Activated B cell treated with CpG ODN at 0.5 μM for 24 hours (primary cell): Measurements from ENCODE around the gene RAPGEF4. TPM values are rescaled to one million over a fixed set of nuclear protein-coding genes. Genes with fewer than 3 reads are reported as not detected.

Source experiments
- ATAC-seq: fragments of 200-7000 bp; cut with Tn5 transposase; one replicate; pipeline ENCODE4 v1.10.0; 2021; ENCODE audit warnings: low read depth, mild to moderate bottlenecking, moderate library complexity
- CTCF ChIA-PET: fragments of 350-600 bp; sonication (Branson Sonifier 250); formaldehyde crosslinking; loops from one replicate; lab custom pipeline; 2021; ENCODE audit warnings: antibody characterized with exemption; lab: Charles Lee
- POLR2A ChIA-PET: fragments of 350-600 bp; sonication (Branson Sonifier 250); formaldehyde crosslinking; loops from one replicate; lab custom pipeline; 2021; ENCODE audit warnings: antibody characterized with exemption; lab: Charles Lee
- DNase-seq: peaks from one replicate; pipeline ENCODE4 v3.0.0; 2022
- H3K27ac Mint-ChIP-seq: one replicate; pipeline ENCODE4 v1.8.0; 2020; ENCODE audit warnings: mixed read lengths
- H3K27me3 Mint-ChIP-seq: one replicate; pipeline ENCODE4 v1.8.0; 2021; ENCODE audit warnings: mixed read lengths
- H3K36me3 Mint-ChIP-seq: one replicate; pipeline ENCODE4 v1.8.0; 2021; ENCODE audit warnings: low read depth, mixed read lengths
- H3K4me1 Mint-ChIP-seq: one replicate; pipeline ENCODE4 v1.8.0; 2021; ENCODE audit warnings: mixed read lengths
- H3K4me3 Mint-ChIP-seq: one replicate; pipeline ENCODE4 v1.8.0; 2020; ENCODE audit warnings: mild to moderate bottlenecking, mixed read lengths
- H3K9me3 Mint-ChIP-seq: one replicate; pipeline ENCODE4 v1.8.0; 2020; ENCODE audit warnings: mixed read lengths
- CTCF ChIP-seq: fragments of 200-600 bp; IDR thresholded peaks from one replicate; pipeline ENCODE4 v1.8.0; 2022; ENCODE audit warnings: antibody characterized with exemption, mild to moderate bottlenecking
- intact Hi-C: fragments of 100-400 bp; cut with micrococcal nuclease; formaldehyde crosslinking; loops from one replicate; pipeline ENCODE4 v1.15.1; 2024
- total RNA-seq: library from RNA; stranded (reverse); gene quantifications from 2 replicates; pipeline ENCODE4 v1.2.3, GENCODE V29; 2022

RAPGEF4 gene
- total RNA-seq, 1 donor from 2014 or later: not detected

- no peak for TF ChIP-seq CTCF
- CTCF ChIA-PET: interaction anchor here (1.1 kb wide), 1 partner anchor 22 kb away, joined by 3 read pairs; no protein-coding TSS in a partner anchor
- no peak for ATAC-seq
Observed at GRCh38 chr2:172909454-172909853, 173.8 kb downstream of the RAPGEF4 start.

GRCh38 chr2:172912266-172912665 is 176.6 kb downstream of the RAPGEF4 start:
- no peak for TF ChIP-seq CTCF
- DNase-seq (no peak), ATAC-seq (no peak)
- intact Hi-C loops: no loop called here
- ChIA-PET POLR2A (no interaction called here), CTCF (no interaction called here)
- no peak overlapping the region for H3K27ac Mint-ChIP-seq
- no peaks in the 10 kb centered on the region for H3K4me1 Mint-ChIP-seq
- no peaks in the 10 kb centered on the region for H3K36me3 Mint-ChIP-seq
- H3K9me3 Mint-ChIP-seq: no peaks in the 10 kb centered on the region
- no peak overlapping the region for H3K4me3 Mint-ChIP-seq
- H3K27me3 Mint-ChIP-seq: peaks cover 5% of the 10 kb centered on the region

More at GRCh38 chr2:172909454-172909853, 173.8 kb downstream of the RAPGEF4 start:
- intact Hi-C loops: no loop called here
- no peaks in the 10 kb centered on the region for H3K4me1 Mint-ChIP-seq
- POLR2A ChIA-PET: no interaction called here
- DNase-seq: no peak
- H3K27ac Mint-ChIP-seq: no peak overlapping the region
- no peaks in the 10 kb centered on the region for H3K9me3 Mint-ChIP-seq
- H3K4me3 Mint-ChIP-seq: no peak overlapping the region
- no peaks in the 10 kb centered on the region for H3K36me3 Mint-ChIP-seq
- peaks cover 3% of the 10 kb centered on the region for H3K27me3 Mint-ChIP-seq

GRCh38 chr2:172914341-172915008 is 178.8 kb downstream of the RAPGEF4 start:
- DNase-seq: no peak
- no peak overlapping the region for H3K4me3 Mint-ChIP-seq
- no peak overlapping the region for H3K27ac Mint-ChIP-seq
- ChIA-PET CTCF (no interaction called here), POLR2A (no interaction called here)
- intact Hi-C loops: no loop called here
- H3K27me3 Mint-ChIP-seq: peaks cover 5% of the 10 kb centered on the region
- no peak for TF ChIP-seq CTCF
- ATAC-seq: no peak
- no peaks in the 10 kb centered on the region for H3K4me1 Mint-ChIP-seq
- no peaks in the 10 kb centered on the region for H3K36me3 Mint-ChIP-seq
- no peaks in the 10 kb centered on the region for H3K9me3 Mint-ChIP-seq

- Mint-ChIP-seq H3K27me3 (peaks cover 9% of the 10 kb centered on the region), H3K36me3 (no peaks in the 10 kb centered on the region), H3K4me3 (no peak overlapping the region), H3K27ac (no peak overlapping the region), H3K9me3 (no peaks in the 10 kb centered on the region), H3K4me1 (no peaks in the 10 kb centered on the region)
- no peak for TF ChIP-seq CTCF
- DNase-seq: no peak
- ATAC-seq: no peak
- CTCF ChIA-PET: no interaction called here
- intact Hi-C loops: no loop called here
- POLR2A ChIA-PET: no interaction called here
Observed at GRCh38 chr2:172917716-172918115, 182.1 kb downstream of the RAPGEF4 start.

- ChIA-PET POLR2A (no interaction called here), CTCF (no interaction called here)
- Mint-ChIP-seq H3K27me3 (peaks cover 5% of the 10 kb centered on the region), H3K4me3 (no peak overlapping the region), H3K27ac (no peak overlapping the region), H3K36me3 (no peaks in the 10 kb centered on the region), H3K9me3 (no peaks in the 10 kb centered on the region), H3K4me1 (no peaks in the 10 kb centered on the region)
- ATAC-seq (no peak), DNase-seq (no peak)
- intact Hi-C loops: no loop called here
- TF ChIP-seq CTCF: no peak
Observed at GRCh38 chr2:172919732-172920131, 184.1 kb downstream of the RAPGEF4 start.
